Progenitor cell of endocrine pancreas (in vitro differentiated cells): Measurements from ENCODE around the gene RSPH10B2. TPM values are rescaled to one million over a fixed set of nuclear protein-coding genes. Genes with fewer than 3 reads are reported as not detected.
"Not testable (repeated sequence)": the region's sequence is repeated elsewhere in the genome, so short reads cannot be mapped to it uniquely, and the experiment has no call there.

Experiments
- DNase-seq: peaks from one replicate; pipeline ENCODE4 v3.0.0; 2021; ENCODE audit warnings: low spot score; ENCODE audit not compliant: unreplicated experiment
- H3K27ac Mint-ChIP-seq: 2 replicates; pipeline ENCODE4 v1.8.0; 2021; ENCODE audit warnings: mild to moderate bottlenecking, moderate library complexity, mixed read lengths
- H3K27me3 Mint-ChIP-seq: 2 replicates; pipeline ENCODE4 v1.8.0; 2021; ENCODE audit warnings: mixed read lengths
- H3K36me3 Mint-ChIP-seq: 2 replicates; pipeline ENCODE4 v1.8.0; 2022; ENCODE audit warnings: mixed read lengths; ENCODE audit not compliant: insufficient read depth
- H3K4me1 Mint-ChIP-seq: 2 replicates; pipeline ENCODE4 v1.8.0; 2021; ENCODE audit warnings: low read depth, mixed read lengths
- H3K4me3 Mint-ChIP-seq: 2 replicates; pipeline ENCODE4 v1.8.0; 2021; ENCODE audit warnings: low read depth, mild to moderate bottlenecking, moderate library complexity, mixed read lengths
- H3K9me3 Mint-ChIP-seq: 2 replicates; pipeline ENCODE4 v1.8.0; 2021; ENCODE audit warnings: low read depth, mixed read lengths
- total RNA-seq: library from RNA; stranded (reverse); gene quantifications from 2 replicates; pipeline ENCODE4 v1.2.1, GENCODE V29; 2021
- TF ChIP-seq, protein P1 (sequence below): fragments of 200-600 bp; sonication (generic); IDR thresholded peaks from one replicate; pipeline ENCODE4 v1.5.0; 2021; ENCODE audit warnings: antibody characterized with exemption, mild to moderate bottlenecking; ENCODE audit not compliant: unreplicated experiment

The RSPH10B2 gene
- total RNA-seq, 1 donor from 2014 or later = 3.6 TPM

DNA sequence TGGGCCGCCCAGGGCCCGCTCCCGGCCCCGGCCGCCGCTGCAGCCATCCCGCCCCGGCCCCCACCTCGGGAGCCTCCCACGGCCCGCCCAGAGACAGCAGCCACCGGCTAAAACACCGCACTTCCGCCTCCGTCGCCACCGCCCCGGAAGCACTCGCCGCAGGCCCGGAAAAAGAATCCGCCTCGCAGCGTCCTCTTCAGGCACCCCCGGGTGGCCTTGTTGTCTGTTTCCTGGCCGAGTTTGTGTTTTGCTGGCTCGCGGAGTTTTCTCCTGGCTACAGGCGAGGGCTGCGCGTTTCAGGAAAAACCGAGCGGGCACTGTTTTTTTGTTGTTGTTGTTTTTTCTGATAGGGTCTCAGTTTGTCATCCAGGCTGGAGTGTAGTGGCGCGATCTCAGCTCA, 72.2 kb downstream of the RSPH10B2 start, which contains the start of gene CCZ1B:
Gene CCZ1B (minus strand): TSS at position 125 of the 400 bp plus-strand sequence. CDS start 78 bp downstream, at position 47.
- peak within 1 kb of the TSS; percentile 98 for H3K27ac Mint-ChIP-seq
- H3K27me3 Mint-ChIP-seq, H3K36me3 Mint-ChIP-seq, H3K9me3 Mint-ChIP-seq, H3K4me1 Mint-ChIP-seq: not testable (repeated sequence)
- peak within 1 kb of the TSS; percentile 95 for H3K4me3 Mint-ChIP-seq
- TF ChIP-seq, protein P1, sequence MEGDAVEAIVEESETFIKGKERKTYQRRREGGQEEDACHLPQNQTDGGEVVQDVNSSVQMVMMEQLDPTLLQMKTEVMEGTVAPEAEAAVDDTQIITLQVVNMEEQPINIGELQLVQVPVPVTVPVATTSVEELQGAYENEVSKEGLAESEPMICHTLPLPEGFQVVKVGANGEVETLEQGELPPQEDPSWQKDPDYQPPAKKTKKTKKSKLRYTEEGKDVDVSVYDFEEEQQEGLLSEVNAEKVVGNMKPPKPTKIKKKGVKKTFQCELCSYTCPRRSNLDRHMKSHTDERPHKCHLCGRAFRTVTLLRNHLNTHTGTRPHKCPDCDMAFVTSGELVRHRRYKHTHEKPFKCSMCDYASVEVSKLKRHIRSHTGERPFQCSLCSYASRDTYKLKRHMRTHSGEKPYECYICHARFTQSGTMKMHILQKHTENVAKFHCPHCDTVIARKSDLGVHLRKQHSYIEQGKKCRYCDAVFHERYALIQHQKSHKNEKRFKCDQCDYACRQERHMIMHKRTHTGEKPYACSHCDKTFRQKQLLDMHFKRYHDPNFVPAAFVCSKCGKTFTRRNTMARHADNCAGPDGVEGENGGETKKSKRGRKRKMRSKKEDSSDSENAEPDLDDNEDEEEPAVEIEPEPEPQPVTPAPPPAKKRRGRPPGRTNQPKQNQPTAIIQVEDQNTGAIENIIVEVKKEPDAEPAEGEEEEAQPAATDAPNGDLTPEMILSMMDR = peak; percentile 35
- DNase-seq = peak; percentile 58

DNA sequence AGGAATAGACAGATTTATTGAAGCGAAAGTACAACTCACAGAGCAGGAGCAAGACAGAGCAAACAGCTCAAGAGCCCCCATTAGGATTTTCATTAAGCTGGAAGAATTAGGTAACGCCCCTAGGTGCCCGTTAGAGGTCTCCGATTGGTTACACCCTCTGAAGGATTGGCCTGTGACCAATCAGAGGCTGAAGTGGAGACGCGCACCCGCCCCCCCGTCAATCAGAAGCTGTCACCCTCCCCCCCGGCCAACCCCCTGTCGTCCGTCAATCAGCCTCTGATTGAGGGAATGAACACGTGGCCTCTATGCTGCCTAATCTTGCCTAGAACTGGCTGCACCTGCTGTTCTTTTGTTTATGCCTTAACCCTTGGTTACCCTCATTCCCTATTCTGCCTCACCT, 73.3 kb downstream of the RSPH10B2 start:
- H3K9me3 Mint-ChIP-seq, DNase-seq, H3K36me3 Mint-ChIP-seq, H3K4me1 Mint-ChIP-seq: not testable (repeated sequence)
- Mint-ChIP-seq H3K27ac (peak overlapping the region; percentile 67), H3K27me3 (peaks cover 10% of the 10 kb centered on the region), H3K4me3 (peak overlapping the region; percentile 68)

DNA sequence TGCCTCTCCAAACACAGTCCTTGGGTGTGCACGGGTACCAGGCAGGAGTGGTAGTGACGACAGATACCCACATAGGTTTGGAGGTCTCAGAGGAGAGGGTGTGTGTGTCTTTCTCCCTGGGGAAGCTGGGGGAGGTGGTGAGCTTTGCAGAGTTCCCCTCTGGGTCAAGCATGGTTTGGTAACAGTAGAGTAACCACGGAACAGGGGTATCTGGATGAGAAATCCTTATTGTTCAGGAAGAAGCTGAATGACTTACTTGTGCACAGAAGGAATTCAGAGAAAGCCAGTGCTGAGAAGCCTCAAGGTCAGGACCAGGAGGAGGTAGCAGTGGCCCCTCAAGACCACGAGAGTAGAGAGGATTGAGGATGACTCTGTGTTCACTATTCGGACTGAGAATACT, 75.7 kb downstream of the RSPH10B2 start:
- H3K36me3 Mint-ChIP-seq, H3K27ac Mint-ChIP-seq, H3K4me3 Mint-ChIP-seq, DNase-seq, H3K4me1 Mint-ChIP-seq, H3K9me3 Mint-ChIP-seq: not testable (repeated sequence)
- peaks cover 10% of the 10 kb centered on the region for H3K27me3 Mint-ChIP-seq

DNA sequence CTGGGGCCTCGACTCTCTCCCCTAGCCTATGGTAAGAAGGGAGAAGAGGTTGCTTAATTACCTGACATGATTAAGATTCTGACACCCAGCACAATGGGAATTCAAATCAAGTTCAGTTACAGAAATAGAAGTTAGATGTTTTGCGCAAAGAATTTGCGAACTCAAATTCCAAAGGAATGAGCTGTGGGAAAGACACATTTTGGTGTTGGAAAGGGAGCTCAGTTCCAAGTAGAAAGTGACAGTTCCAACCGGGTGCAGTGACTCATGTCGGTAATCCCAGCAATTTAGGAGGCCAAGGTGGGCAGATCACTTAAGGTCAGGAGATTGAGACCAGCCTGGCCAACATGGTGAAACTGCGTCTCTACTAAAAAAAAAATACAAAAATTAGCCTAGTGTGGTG, 76.1 kb downstream of the RSPH10B2 start:
- H3K4me3 Mint-ChIP-seq, H3K27ac Mint-ChIP-seq, DNase-seq, H3K9me3 Mint-ChIP-seq, H3K36me3 Mint-ChIP-seq, H3K4me1 Mint-ChIP-seq: not testable (repeated sequence)
- peaks cover 13% of the 10 kb centered on the region for H3K27me3 Mint-ChIP-seq

DNA sequence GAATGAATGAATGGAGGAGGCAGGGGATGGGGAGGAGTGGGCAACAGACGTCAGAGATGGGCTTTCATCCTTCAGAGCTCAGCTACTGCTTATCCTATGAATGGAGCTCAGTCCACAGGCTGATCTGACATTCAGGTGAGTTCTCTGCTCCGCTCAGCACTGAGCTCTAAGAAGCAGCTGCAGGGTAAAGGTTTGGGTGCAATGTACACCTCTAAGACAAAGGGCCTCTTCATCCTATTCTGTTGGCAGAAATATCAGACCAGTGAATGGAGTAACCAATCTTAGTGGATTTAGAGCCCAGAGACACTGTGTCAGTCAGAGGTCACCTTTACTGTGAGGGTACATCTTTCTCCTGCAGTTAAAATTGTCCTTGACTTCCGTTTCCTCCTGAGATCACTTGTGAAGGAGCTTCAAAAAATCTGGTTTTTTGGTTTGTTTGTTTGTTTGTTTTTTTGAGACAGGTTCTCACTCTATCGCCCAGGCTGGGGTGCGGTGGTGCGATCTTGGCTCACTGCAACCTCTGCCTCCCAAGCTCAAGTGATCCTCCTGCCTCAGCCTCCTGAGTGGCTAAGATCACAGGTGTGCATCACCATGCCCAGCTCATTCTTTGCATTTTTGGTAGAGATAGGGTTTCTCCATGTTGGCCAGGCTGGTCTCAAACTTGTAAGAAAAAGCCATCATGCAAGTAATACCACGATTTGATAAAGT, 77.3 kb downstream of the RSPH10B2 start:
- no peak overlapping the region for H3K27ac Mint-ChIP-seq
- no peaks in the 10 kb centered on the region for H3K4me1 Mint-ChIP-seq
- H3K4me3 Mint-ChIP-seq = no peak overlapping the region
- peaks cover 13% of the 10 kb centered on the region for H3K27me3 Mint-ChIP-seq
- H3K36me3 Mint-ChIP-seq = no peaks in the 10 kb centered on the region
- no peaks in the 10 kb centered on the region for H3K9me3 Mint-ChIP-seq
- DNase-seq = no peak
- TF ChIP-seq, protein P1 = no peak

DNA sequence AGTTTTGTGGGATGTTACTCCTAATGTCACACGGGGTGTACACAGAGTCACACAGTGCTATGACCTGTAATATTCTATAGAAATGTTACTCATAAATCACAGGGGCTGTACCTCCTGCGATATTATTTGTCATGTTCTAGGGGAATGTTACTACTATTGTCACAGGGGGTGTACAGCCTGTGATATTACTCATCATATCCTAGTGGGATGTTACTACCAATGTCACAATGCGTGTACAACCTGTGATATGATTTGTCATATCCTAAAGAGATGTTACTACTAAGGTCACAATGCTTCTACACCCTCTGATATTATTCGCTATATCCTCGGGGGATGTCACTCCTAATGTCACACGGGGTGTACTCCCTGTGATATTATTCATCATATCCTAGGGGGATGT, 79.7 kb downstream of the RSPH10B2 start:
- Mint-ChIP-seq H3K36me3 (peaks cover 2% of the 10 kb centered on the region), H3K27ac (no peak overlapping the region), H3K4me1 (peaks cover 5% of the 10 kb centered on the region), H3K4me3 (no peak overlapping the region), H3K9me3 (peaks cover 5% of the 10 kb centered on the region), H3K27me3 (peaks cover 13% of the 10 kb centered on the region)
- no peak for DNase-seq
- TF ChIP-seq, protein P1 = no peak

DNA sequence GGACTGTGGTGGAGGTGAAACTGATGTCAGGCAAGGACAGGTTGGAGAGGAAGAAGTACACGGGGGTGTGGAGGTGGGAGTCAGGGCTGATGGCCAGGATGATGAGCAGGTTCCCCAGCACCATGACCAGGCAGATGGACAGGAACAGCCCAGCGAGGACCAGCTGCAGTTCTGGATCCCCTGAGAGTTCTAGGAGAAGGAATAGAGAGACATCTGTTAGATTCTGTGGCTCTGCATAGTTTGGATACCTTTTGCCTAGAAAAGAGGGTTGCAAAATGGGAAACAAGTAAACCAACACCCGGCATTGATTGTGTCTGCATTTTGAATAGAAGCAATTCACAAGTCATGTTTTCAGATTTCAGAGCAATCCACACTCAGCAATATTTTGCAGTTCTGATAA, 81.6 kb downstream of the RSPH10B2 start:
- H3K36me3 Mint-ChIP-seq, H3K27ac Mint-ChIP-seq, H3K4me1 Mint-ChIP-seq, H3K9me3 Mint-ChIP-seq, DNase-seq, H3K4me3 Mint-ChIP-seq: not testable (repeated sequence)
- peaks cover 10% of the 10 kb centered on the region for H3K27me3 Mint-ChIP-seq

DNA sequence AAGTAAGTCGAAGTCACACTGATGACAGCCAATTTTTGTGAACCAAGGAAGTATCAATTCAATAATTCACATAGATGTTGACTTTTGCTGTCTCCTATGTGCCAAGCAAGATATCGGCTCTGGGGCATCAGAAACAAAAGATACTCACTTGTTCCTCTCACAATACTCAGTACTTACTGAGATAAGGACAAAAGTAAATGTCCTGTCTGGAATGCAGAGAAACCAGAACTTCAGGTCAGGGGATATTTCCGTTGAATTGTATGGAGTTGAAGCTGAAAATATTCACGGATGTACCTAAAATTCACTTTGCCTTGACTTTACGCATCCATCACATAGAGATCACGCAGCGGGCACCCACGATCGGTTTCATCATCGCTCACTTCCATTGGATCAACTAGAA, 83.2 kb downstream of the RSPH10B2 start:
- not testable (repeated sequence) for H3K9me3 Mint-ChIP-seq

DNA sequence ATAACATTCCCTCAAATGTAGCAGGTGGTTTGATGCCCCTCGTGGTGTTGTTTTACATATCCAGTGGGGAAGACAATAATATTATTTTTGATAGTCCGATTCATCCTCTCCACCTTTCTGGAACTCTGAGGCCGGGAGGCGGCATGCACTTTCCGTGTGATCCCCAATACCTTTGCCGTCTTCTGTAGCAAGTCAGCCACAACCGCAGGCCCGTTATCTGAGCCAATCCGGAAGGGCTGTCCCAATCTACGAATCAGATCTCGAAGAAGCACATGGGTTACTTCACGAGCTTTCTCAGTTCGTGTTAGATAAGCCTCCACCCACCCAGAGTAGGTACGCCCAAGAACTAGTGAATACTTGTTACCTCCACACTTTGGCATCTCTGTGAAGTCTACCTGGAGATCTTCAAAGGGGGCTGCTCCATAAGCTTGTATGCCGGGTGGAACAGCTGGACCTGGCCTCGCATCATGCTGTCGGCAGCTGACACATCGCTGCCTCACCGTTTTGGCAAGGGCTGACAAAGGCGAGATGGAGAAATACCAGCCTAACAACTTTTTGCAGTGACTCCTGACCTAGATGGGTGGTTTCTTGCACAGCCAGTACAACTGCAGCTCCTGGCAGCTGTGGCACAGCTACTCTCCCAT, 88.5 kb downstream of the RSPH10B2 start:
- not testable (repeated sequence) for DNase-seq, H3K27me3 Mint-ChIP-seq, H3K4me3 Mint-ChIP-seq, H3K27ac Mint-ChIP-seq, H3K9me3 Mint-ChIP-seq, H3K36me3 Mint-ChIP-seq
- H3K4me1 Mint-ChIP-seq = peaks cover 13% of the 10 kb centered on the region

More for the DNA sequence above, 83.2 kb downstream of the RSPH10B2 start:
- H3K27me3 Mint-ChIP-seq, H3K4me1 Mint-ChIP-seq, H3K4me3 Mint-ChIP-seq, H3K36me3 Mint-ChIP-seq, H3K27ac Mint-ChIP-seq, DNase-seq: not testable (repeated sequence)

DNA sequence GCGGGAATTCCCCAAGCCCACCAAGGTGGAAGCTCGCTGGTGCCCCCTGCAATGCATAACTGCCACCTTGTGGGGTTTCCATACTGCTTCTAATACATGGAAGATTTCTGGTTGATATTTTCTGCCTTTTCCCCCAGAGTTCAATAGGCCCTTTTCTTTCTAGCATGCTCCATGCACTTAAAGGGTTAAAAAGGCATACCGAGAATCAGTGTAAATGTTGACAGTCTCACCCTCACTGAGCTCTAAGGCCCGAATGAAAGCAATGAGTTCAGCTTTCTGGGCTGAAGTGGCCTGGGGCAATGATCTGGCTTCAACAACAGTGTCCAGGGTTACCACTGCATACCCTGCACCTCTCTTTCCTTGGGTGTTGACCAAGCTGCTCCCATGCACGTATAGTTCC, 89.2 kb downstream of the RSPH10B2 start:
- H3K4me3 Mint-ChIP-seq, H3K27ac Mint-ChIP-seq, H3K27me3 Mint-ChIP-seq, DNase-seq, H3K9me3 Mint-ChIP-seq, H3K36me3 Mint-ChIP-seq: not testable (repeated sequence)
- H3K4me1 Mint-ChIP-seq = peaks cover 12% of the 10 kb centered on the region
